Ascending aorta (tissue), 2 donors: Measurements from ENCODE around the gene SESN3. TPM values are rescaled to one million over a fixed set of nuclear protein-coding genes. Genes with fewer than 3 reads are reported as not detected.

Experiments
- DNase-seq, 2 donors: peaks; one replicate each; pipeline ENCODE4 v3.0.0-alpha.2; 2019; ENCODE audit warnings: low spot score in 2 of 2
- H3K27ac ChIP-seq, 2 donors: fragments of 200-600 bp; sonication (generic); one replicate each; pipeline ENCODE4 v1.5.1; 2016 to 2017; ENCODE audit warnings: mild to moderate bottlenecking in 1 of 2
- H3K27me3 ChIP-seq: fragments of 200-600 bp; sonication (generic); one replicate; pipeline ENCODE4 v1.5.1; 2017
- H3K36me3 ChIP-seq, 2 donors: fragments of 200-600 bp; sonication (generic); one replicate each; pipeline ENCODE4 v1.5.1; 2016
- H3K4me1 ChIP-seq, 2 donors: fragments of 200-600 bp; sonication (generic); one replicate each; pipeline ENCODE4 v1.5.1; 2016 to 2017; ENCODE audit warnings: mild to moderate bottlenecking in 1 of 2
- H3K4me3 ChIP-seq, 2 donors: fragments of 200-600 bp; sonication (generic); one replicate each; pipeline ENCODE4 v1.5.1; 2016 to 2017; ENCODE audit warnings: mild to moderate bottlenecking in 1 of 2
- H3K9me3 ChIP-seq, 2 donors: fragments of 200-600 bp; sonication (generic); one replicate each; pipeline ENCODE4 v1.5.1; 2016
- CTCF ChIP-seq, 3 experiments: fragments of 200-600 bp in 2 of 3; fragments of 450-650 bp in 1 of 3; sonication (generic) in 2 of 3; IDR thresholded peaks; one replicate each; pipeline ENCODE4 v1.5.1; 2016 to 2019; ENCODE audit warnings: antibody characterized with exemption in 3 of 3, mild to moderate bottlenecking in 1 of 3, moderate library complexity in 1 of 3
- intact Hi-C: fragments of 100-400 bp; cut with DNase I; formaldehyde crosslinking; loops from one replicate; pipeline ENCODE4 v1.15.1; 2023
- total RNA-seq: library from RNA; depleted of rRNA; stranded (reverse); fragments of >200 nt; gene quantifications from one replicate; pipeline ENCODE4 v1.1.0, GENCODE V29; 2016

SESN3 gene
- total RNA-seq, 1 donor from 2014 or later = 15.1 TPM

GRCh38 chr11:95262994-95263765 is 32.2 kb upstream of the SESN3 start:
- Histone ChIP-seq H3K27me3 (no peaks in the 10 kb centered on the region), H3K9me3 (no peaks in the 10 kb centered on the region), H3K36me3 (no peaks in the 10 kb centered on the region), H3K27ac (no peak overlapping the region), H3K4me3 (no peak overlapping the region), H3K4me1 (peaks cover 0 to 2% of the 10 kb centered on the region in 2 donors)
- no peak for TF ChIP-seq CTCF (IDR thresholded peaks at IDR 0.05)
- no peak for DNase-seq
- intact Hi-C loops = no loop called here

- Histone ChIP-seq H3K27ac (no peak overlapping the region), H3K36me3 (no peaks in the 10 kb centered on the region), H3K27me3 (no peaks in the 10 kb centered on the region), H3K4me3 (no peak overlapping the region), H3K4me1 (peaks cover 0 to 3% of the 10 kb centered on the region in 2 donors), H3K9me3 (no peaks in the 10 kb centered on the region)
- TF ChIP-seq CTCF (IDR thresholded peaks at IDR 0.05) = no peak
- DNase-seq = no peak
- intact Hi-C loops = no loop called here
Measured at GRCh38 chr11:95257456-95257971, 26.5 kb upstream of the SESN3 start.

- peaks cover 0 to 3% of the 10 kb centered on the region in 2 donors for H3K4me1 ChIP-seq
- H3K4me3 ChIP-seq = no peak overlapping the region
- no peak for DNase-seq
- TF ChIP-seq CTCF (IDR thresholded peaks at IDR 0.05) = no peak
- H3K9me3 ChIP-seq = no peaks in the 10 kb centered on the region
- no peaks in the 10 kb centered on the region for H3K36me3 ChIP-seq
- no peaks in the 10 kb centered on the region for H3K27me3 ChIP-seq
- intact Hi-C loops = no loop called here
- no peak overlapping the region for H3K27ac ChIP-seq
Measured at GRCh38 chr11:95256321-95256779, 25.3 kb upstream of the SESN3 start.

GRCh38 chr11:95255251-95256145 is 24.5 kb upstream of the SESN3 start:
- TF ChIP-seq CTCF (IDR thresholded peaks at IDR 0.05) = no peak
- Histone ChIP-seq H3K9me3 (no peaks in the 10 kb centered on the region), H3K4me1 (peaks cover 0 to 3% of the 10 kb centered on the region in 2 donors), H3K27me3 (no peaks in the 10 kb centered on the region), H3K27ac (no peak overlapping the region), H3K4me3 (no peak overlapping the region), H3K36me3 (no peaks in the 10 kb centered on the region)
- intact Hi-C loops = no loop called here
- DNase-seq = no peak

GRCh38 chr11:95254716-95255115 is 23.7 kb upstream of the SESN3 start:
- no peaks in the 10 kb centered on the region for H3K36me3 ChIP-seq
- no peaks in the 10 kb centered on the region for H3K27me3 ChIP-seq
- peaks cover 0 to 3% of the 10 kb centered on the region in 2 donors for H3K4me1 ChIP-seq
- H3K27ac ChIP-seq = no peak overlapping the region
- H3K4me3 ChIP-seq = no peak overlapping the region
- no peak for TF ChIP-seq CTCF (IDR thresholded peaks at IDR 0.05)
- no peak for DNase-seq
- intact Hi-C loops = loop anchor here (1.0 kb wide), 1 partner anchor 23 kb away; the partner anchor contains the start of gene SESN3
- no peaks in the 10 kb centered on the region for H3K9me3 ChIP-seq
